22Rv1 (cell line): ENCODE data around the gene CFDP1.
"Not testable (repeated sequence)": the region's sequence is repeated elsewhere in the genome, so short reads cannot be mapped to it uniquely, and the experiment has no call there.

Experiments used
- H3K27ac ChIP-seq: fragments of 450-650 bp; 2 replicates; pipeline ENCODE4 v1.5.1; 2017
- CTCF ChIP-seq: fragments of 450-650 bp; IDR thresholded peaks from 2 replicates; pipeline ENCODE4 v1.5.1; 2017; ENCODE audit warnings: mild to moderate bottlenecking
- ZFX ChIP-seq: fragments of 450-650 bp; IDR thresholded peaks from 2 replicates; pipeline ENCODE4 v1.6.1; 2017; ENCODE audit warnings: antibody characterized with exemption, borderline replicate concordance

The CFDP1 gene

DNA sequence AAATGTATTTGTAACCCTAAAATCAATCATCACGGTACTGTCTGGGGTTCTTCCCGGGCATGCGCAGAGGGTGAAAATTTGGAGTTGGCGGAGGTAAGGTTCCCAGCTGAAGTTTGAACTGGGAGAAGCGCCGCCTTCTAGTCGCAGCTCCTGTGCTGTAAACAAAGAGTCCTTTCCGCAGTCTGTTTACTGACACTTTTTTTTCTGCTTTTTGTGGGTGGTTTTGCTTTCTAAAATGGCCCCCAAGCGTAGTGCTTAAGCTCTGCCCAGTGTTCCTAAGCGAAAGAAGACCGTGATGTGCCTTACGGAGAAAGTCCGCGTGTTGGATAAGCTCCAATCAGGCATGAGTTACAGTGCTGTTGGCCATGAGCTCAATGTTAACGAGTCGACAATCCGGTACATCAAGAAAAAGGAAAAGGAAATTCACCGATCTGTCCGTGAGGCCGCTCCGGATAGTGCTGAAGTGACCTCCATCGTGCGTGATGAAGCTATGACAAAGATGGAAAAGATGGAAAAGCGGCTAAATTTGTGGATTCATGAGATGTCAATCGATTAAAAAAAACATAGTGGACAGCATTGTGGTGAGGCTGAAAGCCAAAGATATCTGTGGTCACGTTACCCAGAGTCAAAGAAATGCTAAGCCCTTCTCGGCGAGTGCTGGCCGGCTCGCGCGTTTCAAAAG lies 570 bp upstream of the CFDP1 start:
- H3K27ac ChIP-seq = peak overlapping the region; percentile 94
- no peak for TF ChIP-seq CTCF
- TF ChIP-seq ZFX = no peak

DNA sequence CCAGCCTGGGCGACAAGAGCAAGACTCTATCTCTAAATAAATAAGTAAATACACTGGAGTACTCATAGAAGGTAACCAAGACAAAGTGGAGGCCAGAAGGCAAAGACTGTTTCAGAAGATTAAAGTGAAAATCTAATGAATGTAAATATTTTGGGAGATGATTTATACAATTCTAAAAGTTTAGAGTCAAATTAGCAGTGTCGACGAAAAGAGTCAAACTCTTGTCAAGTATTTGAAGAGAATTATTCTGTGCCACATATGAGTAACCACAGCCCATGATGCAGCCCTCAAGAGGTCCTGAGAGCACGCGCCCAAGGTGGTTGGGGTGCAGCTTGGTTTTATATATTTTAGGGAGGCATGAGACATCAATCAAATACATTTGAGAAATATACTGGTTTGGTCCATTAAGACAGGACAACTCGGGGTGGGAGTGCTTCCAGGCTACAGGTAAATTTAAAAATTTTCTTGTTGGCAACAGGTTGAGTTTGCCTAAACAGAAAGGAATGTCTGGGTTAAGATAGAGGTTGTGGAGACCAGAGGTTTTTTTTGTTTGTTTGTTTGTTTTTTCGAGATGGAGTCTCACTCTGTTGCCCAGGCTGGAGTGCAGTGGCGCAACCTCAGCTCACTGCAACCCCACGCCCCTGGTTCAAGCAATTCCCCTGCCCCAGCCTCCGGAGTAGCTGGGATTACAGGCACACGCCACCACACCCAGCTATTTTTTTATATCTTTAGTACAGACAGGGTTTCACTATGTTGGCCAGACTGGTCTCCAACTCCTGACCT lies 3.5 kb downstream of the CFDP1 start:
- no peak for TF ChIP-seq CTCF
- no peak for TF ChIP-seq ZFX
- no peak overlapping the region for H3K27ac ChIP-seq

- not testable (repeated sequence) for H3K27ac ChIP-seq
These were observed 6.8 kb downstream of the CFDP1 start for GRCh38 chr16:75426524-75426923.

DNA sequence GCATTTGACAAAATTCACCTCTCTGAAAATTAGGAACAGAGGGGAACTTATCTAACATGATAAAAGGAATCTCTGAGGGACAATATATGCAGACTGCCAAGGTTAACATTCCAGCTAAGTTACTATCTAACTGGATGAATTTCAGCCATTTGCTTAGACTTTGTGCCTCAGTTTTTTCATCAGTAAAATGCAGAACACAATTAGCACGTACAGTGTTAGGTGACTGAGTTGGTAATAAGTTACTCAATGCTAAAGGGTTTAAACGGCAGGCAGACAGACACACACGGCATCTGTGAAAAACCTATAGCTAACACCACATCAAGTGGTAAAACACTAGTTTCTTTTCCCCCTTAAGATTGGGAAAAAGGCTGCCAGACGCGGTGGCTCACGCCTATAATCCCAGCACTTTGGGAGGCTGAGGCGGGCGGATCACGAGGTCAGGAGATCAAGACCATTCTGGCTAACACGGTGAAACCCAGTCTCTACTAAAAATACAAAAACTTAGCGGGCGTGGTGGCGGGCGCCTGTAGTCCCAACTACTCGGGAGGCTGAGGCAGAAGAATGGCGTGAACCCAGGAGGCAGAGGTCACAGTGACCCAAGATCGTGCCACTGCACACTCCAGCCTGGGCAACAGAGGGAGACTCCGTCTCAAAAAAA lies 9.1 kb downstream of the CFDP1 start:
- H3K27ac ChIP-seq = not testable (repeated sequence)

- no peak overlapping the region for H3K27ac ChIP-seq
- TF ChIP-seq CTCF = no peak
- TF ChIP-seq ZFX = no peak
These were observed 9.6 kb downstream of the CFDP1 start for GRCh38 chr16:75423723-75424104.

DNA sequence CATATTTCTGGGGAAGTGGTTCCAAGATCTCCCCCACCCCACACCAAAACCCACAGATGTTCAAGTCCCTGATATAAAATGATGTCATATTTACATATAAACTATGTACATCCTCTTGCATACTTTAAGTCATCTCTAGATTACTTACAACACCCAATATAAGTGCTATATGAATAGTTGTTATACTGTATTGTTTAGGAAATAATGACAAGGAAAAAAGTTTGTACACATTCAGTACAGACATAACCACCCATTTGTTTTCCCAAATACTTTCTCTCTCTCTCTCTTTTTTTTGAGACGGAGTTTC lies 11.5 kb downstream of the CFDP1 start:
- no peak overlapping the region for H3K27ac ChIP-seq
- TF ChIP-seq ZFX (no peak), CTCF (no peak)

DNA sequence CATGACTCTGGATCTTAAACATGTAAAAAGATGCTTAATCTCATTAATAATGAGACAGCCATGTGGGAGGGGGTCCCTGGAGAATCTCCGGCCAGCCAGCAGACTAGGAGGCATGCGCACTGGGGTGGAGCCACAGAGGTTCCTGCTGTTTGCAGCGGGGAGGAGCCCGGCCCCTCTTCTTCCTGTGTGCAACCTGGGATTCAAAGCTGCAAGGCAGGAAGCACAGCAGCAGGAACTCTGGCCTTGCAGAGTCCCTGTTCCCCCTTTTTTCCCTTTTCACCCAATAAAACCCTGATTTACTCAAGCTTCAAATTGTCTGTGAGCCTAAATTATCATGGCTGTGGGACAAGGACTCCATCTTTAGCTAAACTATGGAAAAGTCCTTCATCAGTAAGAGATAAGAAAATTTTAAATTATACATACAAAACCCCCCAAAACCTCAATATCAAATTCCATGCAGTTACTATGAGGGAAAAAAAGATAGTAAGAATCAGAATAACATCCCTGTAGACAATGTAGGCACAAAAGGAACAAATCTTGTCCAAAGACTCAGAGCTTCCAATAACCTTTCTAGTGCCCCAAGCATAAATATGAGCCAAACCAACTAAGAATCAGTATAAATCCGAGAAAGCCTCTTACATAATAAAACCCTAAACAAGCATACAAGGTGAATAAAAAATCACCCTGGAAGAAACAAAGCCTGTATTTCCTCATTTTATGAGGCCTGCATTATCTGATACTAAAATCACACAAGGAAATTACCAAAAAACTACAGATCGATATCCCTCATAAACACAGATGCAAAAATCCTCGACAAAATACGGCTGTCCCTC lies 12.1 kb downstream of the CFDP1 start:
- TF ChIP-seq ZFX = no peak
- no peak for TF ChIP-seq CTCF
- no peak overlapping the region for H3K27ac ChIP-seq
